ENCODE data around the gene AMZ2.

AMZ2 gene

DNA sequence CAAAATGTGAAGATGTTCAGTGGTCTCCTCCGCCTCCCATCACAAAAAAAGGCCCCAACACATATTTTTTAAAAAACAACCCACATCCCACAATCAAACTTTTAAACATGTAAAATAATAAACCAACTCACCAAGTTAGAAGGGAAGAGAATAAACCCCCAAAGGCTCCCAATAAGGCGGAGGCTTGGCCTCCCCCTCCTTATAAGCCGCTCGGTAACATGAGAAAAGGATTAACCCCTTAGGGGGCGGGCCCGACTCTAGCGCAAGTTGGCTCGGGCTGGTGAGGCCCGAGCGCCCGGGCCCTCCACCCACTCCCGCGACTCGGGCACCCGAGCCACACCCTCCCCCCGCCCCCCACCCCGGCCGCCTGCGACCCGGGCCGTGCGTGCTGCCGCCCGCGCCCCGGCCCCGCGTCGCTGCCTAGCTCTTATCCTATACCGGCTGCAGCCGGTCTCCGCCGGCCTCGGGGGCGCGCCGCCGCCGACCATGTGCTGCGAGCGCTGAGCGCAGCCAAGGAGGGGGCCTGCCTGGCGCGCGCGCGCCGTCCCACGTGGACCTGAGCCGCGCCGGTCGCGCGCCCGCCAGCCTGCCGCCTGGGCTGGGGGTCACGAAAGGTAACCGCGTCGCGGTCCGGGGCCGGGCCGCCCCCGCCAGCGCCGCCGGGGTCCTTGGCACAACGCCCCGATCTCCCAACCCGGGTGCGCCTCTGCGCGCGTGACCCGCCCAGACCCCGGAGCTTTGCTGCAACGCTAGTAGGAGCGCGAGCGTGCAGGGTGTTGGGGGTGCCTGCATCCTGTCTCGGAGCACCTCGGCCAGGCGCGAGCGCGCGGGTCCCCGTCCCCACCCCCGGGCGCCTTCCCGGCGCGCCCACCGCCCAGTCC, 43.4 kb downstream of the AMZ2 start, which contains the start of the genes ARSG and SLC16A6:
Gene ARSG, plus strand, starts transcription at position 541 of the 881 bp plus-strand sequence. CDS start 15,999 bp downstream, outside the sequence.
Gene SLC16A6, minus strand, starts transcription at position 173 of the 881 bp plus-strand sequence. CDS start 12,807 bp downstream, outside the sequence.
- no peak for DNase-seq (ENCODE audit: low read depth)

DNA sequence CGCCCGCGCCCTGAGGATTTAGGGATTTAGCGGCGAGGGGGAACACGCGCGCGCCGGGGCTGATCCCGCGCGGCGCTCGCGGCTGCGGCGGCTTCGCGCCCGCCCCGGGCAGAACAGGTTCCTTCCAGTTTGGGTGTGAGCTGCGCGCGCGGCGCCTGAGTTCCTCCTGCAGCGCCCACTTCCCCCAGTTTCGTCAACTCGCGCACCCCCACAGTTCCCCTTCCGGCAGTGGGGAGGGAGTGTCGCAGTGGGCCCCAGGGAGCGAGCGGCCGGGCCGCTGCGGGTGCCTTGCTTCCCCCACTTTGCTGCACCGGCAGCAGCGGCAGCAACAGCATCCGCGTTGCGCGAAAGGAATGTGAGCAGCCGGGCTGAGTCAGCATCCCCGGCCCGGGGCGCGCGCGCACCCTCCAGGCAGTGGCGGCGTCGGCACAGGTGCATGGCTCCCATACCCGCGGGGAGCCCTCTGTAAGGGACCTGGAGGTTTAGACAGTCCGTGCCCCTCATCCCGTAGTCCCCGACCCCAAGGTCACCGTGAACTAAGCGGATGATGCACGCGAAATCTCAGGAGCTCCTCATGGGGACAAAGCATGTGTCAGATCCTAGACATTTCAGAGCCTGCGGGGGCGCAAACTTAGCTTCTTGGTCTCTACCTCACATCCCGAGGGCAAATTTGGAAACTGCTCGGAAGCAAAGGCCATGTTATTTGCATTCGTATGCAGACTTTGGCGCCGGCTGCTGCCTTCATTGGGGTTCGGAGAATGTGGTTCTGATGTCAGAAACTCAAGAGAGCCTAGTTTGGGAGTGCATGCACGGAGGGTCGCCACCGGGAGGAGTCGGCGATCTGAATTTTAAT, 44.2 kb downstream of the AMZ2 start:
- DNase-seq (ENCODE audit: low read depth): peak; percentile 32

DNA sequence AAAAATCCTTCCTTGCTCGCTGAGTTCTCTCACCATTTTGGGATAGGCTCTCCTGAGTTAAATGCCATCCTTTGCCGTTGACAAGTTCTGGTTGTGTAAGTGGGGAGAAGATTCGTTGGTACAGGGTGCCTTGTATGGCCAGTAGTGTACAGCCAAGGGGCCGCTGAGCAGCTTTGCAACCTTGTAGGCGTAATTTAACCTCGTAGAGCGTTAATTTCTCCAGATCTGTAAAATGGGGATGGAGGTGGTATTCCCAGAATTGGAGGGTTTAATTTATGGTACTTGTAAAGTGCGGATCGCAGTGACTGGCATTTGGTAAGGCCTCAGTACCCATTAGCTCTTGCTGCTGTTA, 44.8 kb downstream of the AMZ2 start:
- DNase-seq (ENCODE audit: low read depth): no peak

- no peak for DNase-seq (ENCODE audit: low read depth)
Observed at GRCh38 chr17:68293490-68294195, 45.8 kb downstream of the AMZ2 start.

DNA sequence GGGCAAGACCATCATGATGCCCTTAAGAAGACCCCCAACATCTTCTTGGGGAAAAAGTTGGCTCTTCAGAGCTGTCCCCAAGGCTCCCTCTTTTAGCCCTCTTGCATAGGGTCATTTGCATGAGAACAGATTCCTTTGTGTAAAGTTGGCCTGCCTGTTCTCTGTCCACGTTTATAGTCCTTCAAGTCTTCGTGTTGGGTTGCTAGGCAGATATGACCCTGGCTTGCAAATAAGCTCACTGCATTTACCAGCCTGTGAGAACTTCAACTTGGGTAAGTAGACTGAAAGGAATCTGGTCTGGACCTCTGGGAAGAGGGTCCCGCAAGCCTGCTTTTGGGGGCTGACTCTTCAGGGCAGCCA, 46.3 kb downstream of the AMZ2 start:
- DNase-seq (ENCODE audit: low read depth): no peak

- no peak for DNase-seq (ENCODE audit: low read depth)
Observed at GRCh38 chr17:68294617-68295016, 46.8 kb downstream of the AMZ2 start.

- DNase-seq (ENCODE audit: low read depth): no peak
Observed at GRCh38 chr17:68295086-68295485, 47.2 kb downstream of the AMZ2 start.

DNA sequence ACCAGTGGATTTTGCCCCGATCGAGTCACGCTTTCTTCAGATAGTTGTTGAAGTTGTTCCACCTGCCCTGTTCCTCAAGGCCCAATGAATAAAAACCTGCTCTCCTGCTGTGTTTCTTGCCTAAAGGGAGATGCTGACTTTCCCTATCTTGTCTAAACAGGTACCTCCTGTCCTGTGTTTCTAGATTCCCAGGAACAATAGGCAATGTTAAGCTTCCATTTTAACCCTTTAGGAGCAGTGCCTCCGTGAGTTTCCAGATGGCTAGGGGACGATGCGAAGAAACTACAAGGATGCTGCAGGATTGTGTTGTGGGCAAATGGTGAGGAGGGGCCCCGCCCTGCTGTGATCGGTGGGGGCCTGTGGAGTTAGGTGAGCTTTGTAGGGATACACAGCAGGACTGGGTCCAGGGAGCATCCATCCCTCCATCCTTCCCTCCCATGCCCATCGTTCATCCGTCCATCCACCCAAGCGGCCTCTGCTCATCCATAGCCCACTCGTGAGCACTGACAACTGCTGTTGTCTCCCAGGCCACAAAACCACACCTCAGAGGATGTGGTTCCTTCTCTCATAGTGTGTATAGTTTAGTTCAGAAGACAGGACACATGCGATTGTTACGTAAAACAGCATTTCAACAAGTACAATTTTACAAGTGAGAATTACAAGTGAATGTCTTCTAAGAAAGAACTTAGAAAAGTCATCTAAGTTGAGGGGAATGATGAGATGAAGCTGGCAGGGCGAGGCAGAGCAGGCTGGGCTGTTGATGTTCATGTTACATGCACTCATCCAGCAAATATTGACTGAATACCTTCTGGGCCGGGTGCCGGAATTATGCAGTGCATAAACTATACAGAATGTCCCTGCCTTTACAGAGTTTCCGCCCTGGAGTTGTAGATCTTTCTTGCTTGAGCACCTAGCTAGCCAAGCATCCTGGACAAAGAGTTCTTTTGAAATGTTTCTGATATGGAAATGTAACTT, 48.7 kb downstream of the AMZ2 start:
- DNase-seq (ENCODE audit: low read depth): no peak

GRCh38 chr17:68297195-68297594, 49.4 kb downstream of the AMZ2 start:
- DNase-seq (ENCODE audit: low read depth): no peak

DNA sequence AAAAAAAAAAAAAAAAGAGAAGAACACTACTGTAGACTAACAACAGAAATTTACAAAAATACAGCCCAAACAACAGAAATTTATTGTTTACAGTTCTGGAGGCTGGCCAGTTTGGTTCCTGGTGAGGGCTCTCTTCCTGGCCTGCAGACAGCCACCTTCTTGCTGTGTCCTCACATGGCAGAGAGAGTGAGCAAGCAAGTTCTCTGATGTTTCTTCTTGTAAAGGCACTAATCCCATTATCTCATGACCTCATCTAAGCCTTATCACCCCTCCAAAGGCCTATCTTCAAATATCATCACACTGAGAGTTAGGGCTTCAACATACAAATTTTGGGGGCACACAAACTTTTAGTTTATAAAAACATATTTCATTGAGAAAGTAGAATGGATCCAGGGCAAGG, 50.8 kb downstream of the AMZ2 start:
- no peak for DNase-seq (ENCODE audit: low read depth)

- no peak for DNase-seq (ENCODE audit: low read depth)
Observed at GRCh38 chr17:68299817-68300216, 52.0 kb downstream of the AMZ2 start.

DNA sequence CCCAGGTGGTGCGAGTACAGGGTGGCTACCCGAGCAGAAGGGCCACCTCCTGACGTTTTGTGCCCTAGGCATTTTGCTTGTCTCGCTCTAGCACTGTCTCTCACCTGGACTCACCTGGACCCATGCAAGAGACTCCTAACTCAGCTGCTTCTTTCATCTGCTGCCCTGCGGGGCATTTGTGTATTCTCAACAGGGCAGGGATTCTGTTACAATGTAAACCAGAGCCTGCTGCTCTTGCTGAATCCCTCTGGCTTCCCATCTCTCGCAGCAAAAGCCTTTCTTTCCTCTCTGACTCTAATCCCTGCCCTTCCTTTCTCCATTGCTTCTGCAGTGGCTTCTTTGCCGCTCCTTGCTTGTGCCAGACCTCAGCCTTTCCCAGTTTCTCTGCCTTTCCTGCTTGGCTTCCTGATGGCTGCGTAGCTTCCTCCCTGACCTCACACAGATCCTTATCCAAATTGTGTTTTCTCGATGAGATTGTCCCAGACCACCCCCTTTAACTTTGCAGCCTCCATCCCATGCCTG, 53.7 kb downstream of the AMZ2 start:
- no peak for DNase-seq (ENCODE audit: low read depth)

- DNase-seq (ENCODE audit: low read depth): no peak
Observed at GRCh38 chr17:68302066-68302564, 54.3 kb downstream of the AMZ2 start.

DNA sequence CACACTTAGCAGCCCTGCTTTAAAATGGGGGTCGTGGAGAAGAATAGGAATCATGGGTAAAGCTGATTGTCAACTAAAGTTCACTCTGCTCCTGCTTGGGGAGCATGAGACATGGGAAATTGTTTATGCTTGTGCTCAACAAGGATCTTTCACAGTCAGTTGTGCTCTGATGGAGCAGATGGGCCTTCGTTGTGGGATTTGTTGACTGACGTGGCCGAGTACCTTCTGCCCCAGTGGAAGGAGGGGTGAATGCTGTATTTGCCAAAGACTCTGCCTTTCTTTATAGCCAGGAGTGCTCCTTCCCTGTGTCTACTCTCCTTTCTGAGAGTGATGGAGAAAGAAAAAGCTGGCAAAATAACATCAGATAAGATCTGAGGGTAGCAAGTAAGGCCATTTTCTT, 54.8 kb downstream of the AMZ2 start:
- DNase-seq (ENCODE audit: low read depth): no peak

DNA sequence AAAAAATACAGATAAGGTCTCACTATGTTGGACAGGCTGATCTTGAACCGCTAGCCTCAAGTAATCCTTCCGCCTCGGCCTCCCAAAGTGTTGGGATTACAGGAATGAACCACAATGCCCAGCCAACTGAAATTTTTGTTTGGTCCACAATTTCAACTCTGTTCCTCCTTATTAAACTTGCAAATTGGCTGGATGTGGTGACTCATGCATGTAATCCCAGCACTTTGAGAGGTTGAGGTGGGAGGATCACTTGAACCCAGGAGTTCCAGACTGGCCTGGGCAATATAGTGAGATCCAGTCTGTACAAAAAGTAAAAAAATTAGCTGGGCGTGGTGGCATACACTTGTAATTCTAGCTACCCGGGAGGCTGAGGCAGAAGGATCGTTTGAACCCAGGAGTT, 56.9 kb downstream of the AMZ2 start:
- no peak for DNase-seq (ENCODE audit: low read depth)

DNA sequence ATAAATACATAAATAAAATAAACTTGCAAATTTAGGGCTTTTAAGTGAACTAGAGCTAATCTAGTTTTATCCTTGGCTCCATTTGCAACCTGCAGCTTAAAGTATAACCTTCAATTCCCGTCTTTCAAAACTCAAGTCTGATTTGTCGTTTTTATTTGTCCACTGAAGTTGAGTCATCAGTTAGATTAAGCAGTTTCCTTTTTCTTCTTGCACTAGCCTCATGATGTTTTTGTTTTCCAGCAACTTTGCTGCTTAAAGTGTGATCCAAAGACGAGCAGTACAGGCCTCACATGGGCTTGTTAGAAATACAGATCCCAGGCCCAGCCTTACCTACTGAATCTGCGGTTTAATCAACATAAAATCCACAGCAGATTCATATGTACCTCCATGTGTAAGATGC, 57.3 kb downstream of the AMZ2 start:
- no peak for DNase-seq (ENCODE audit: low read depth)
